ENCODE data around the gene UBE2G1. TPM values are rescaled to one million over a fixed set of nuclear protein-coding genes. Genes with fewer than 3 reads are reported as not detected.

UBE2G1 gene
- total and polyA plus RNA-seq, 9 of the 15 experiments (the other 6 are each of a cell fraction or from before 2014, with no cell fraction given): 10.1 to 65.9 (median 29.7) TPM

GRCh38 chr17:4295686-4296085 lies 70.8 kb downstream of the UBE2G1 start:
- in situ Hi-C loops (cut with MboI) (no loop called here), intact Hi-C loops (cut with micrococcal nuclease) (no loop called here)
- 70% methylated on average over 4 of the region's 4 CpGs for WGBS (ENCODE audit: insufficient coverage, low coverage, missing lambda C conversion rate)
- Histone ChIP-seq H3K27me3 (ENCODE audit: control insufficient read depth in 2 of 2, insufficient read depth in 2 of 2, low read length in 2 of 2) (no peaks in the 10 kb centered on the region), H3K36me3 (ENCODE audit: control insufficient read depth, insufficient read depth, low read length) (peaks cover 41% of the 10 kb centered on the region), H3K9me1 (ENCODE audit: control insufficient read depth, insufficient read depth, low read length) (no peaks in the 10 kb centered on the region), H3K4me1 (replicated peaks in 1 of 2; ENCODE audit: control insufficient read depth in 2 of 2, insufficient read depth in 2 of 2, low read length in 2 of 2) (no peaks in the 10 kb centered on the region), H2AFZ (ENCODE audit: low read depth, low read length) (no peak overlapping the region), H3K27ac (ENCODE audit: extremely low read depth, low read depth, low read length) (no peak overlapping the region), H4K20me1 (replicated peaks; ENCODE audit: control insufficient read depth, insufficient read depth, low read length) (no peaks in the 10 kb centered on the region), H3K9ac (ENCODE audit: insufficient read depth in 1 of 2, low read depth in 2 of 2, low read length in 2 of 2) (no peak overlapping the region), H3K4me2 (ENCODE audit: insufficient read depth, low read length) (no peak overlapping the region), H3K9me3 (replicated peaks; ENCODE audit: control insufficient read depth, insufficient read depth, low read depth, low read length) (no peaks in the 10 kb centered on the region), H3K79me2 (ENCODE audit: control insufficient read depth, insufficient read depth, low read length) (no peaks in the 10 kb centered on the region; the same call in 1 of the 3 replicates), H3K4me3 (no peak overlapping the region)
- no peak for FAIRE-seq
- BruUV-seq (replicated peaks): no TSS peak
- no peak for ATAC-seq
- no peak for TF ChIP-seq PYGO2 (tag; IDR thresholded peaks at IDR 0.05)
- no peak for TF ChIP-seq GABPB2 (CRISPR knock-in tag; conservative IDR thresholded peaks at IDR 0.05)
- no peak for TF ChIP-seq NR2F6 (CRISPR knock-in tag; IDR thresholded peaks at IDR 0.05)
- no peak for TF ChIP-seq PPARD (CRISPR knock-in tag; IDR thresholded peaks at IDR 0.05)
- TF ChIP-seq, protein P1, sequence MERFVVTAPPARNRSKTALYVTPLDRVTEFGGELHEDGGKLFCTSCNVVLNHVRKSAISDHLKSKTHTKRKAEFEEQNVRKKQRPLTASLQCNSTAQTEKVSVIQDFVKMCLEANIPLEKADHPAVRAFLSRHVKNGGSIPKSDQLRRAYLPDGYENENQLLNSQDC (CRISPR knock-in tag; IDR thresholded peaks at IDR 0.05): no peak
- ChIA-PET CTCF (ENCODE audit: low intra/inter-chr PET ratio) (no interaction called here), POLR2A (interaction anchor here (0.6 kb wide), 1 partner anchor 30 kb away, joined by 5 read pairs; no protein-coding TSS in a partner anchor)
- DNase-seq (ENCODE audit: extremely low read depth in 1 of 4, low spot score in 3 of 4): no peak

DNA sequence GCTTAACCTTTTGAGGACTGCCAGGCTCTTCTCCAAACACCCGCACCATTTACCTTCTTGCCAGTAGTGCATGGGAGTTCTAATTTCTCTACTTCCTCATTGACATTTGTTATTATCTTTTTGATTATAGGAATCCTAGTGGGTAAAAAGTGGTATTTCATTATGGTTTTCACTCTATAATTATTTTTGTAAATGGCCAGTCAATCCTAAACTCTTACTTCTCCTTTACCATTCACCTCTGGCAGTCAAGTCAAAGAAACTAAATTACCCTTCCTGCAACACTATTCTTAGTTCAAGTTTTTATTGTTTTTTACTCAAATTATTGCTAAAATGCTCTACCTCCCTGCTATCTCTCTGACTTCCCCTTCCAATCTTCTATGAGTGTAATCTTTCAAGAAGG lies 72.9 kb downstream of the UBE2G1 start:
- Histone ChIP-seq H3K27ac (ENCODE audit: extremely low read depth, low read depth, low read length) (no peak overlapping the region), H3K79me2 (ENCODE audit: control insufficient read depth, insufficient read depth, low read length) (no peaks in the 10 kb centered on the region; the same call in 1 of the 3 replicates), H3K9me1 (ENCODE audit: control insufficient read depth, insufficient read depth, low read length) (no peaks in the 10 kb centered on the region), H3K9me3 (replicated peaks; ENCODE audit: control insufficient read depth, insufficient read depth, low read depth, low read length) (no peaks in the 10 kb centered on the region), H3K4me3 (no peak overlapping the region), H3K36me3 (ENCODE audit: control insufficient read depth, insufficient read depth, low read length) (peaks cover 51% of the 10 kb centered on the region), H2AFZ (ENCODE audit: low read depth, low read length) (no peak overlapping the region), H3K9ac (ENCODE audit: insufficient read depth in 1 of 2, low read depth in 2 of 2, low read length in 2 of 2) (no peak overlapping the region), H3K4me2 (ENCODE audit: insufficient read depth, low read length) (no peak overlapping the region), H4K20me1 (replicated peaks; ENCODE audit: control insufficient read depth, insufficient read depth, low read length) (no peaks in the 10 kb centered on the region), H3K27me3 (ENCODE audit: control insufficient read depth in 2 of 2, insufficient read depth in 2 of 2, low read length in 2 of 2) (no peaks in the 10 kb centered on the region), H3K4me1 (replicated peaks in 1 of 2; ENCODE audit: control insufficient read depth in 2 of 2, insufficient read depth in 2 of 2, low read length in 2 of 2) (no peaks in the 10 kb centered on the region)
- 100% methylated on average over 1 of the region's 1 CpG for WGBS (ENCODE audit: insufficient coverage, low coverage, missing lambda C conversion rate)
- DNase-seq (ENCODE audit: extremely low read depth in 1 of 4, low spot score in 3 of 4) (no peak), FAIRE-seq (no peak), ATAC-seq (no peak)
- intact Hi-C loops (cut with micrococcal nuclease) (no loop called here), in situ Hi-C loops (cut with MboI) (no loop called here)
- CTCF ChIA-PET (ENCODE audit: low intra/inter-chr PET ratio): no interaction called here
- POLR2A ChIA-PET: no interaction called here
- no TSS peak for BruUV-seq (replicated peaks)
- TF ChIP-seq ZKSCAN3 (CRISPR knock-in tag; IDR thresholded peaks at IDR 0.05): no peak
- TF ChIP-seq HMBOX1 (IDR thresholded peaks at IDR 0.05): no peak
- no peak for TF ChIP-seq ESRRB (CRISPR knock-in tag; IDR thresholded peaks at IDR 0.05; ENCODE audit: borderline replicate concordance)
- no peak for TF ChIP-seq SP1 (CRISPR knock-in tag; IDR thresholded peaks at IDR 0.05)
- no peak for TF ChIP-seq NEUROD1 (IDR thresholded peaks at IDR 0.05; ENCODE audit: borderline replicate concordance, low read depth, low read length, partially characterized antibody)
- TF ChIP-seq, protein P2, sequence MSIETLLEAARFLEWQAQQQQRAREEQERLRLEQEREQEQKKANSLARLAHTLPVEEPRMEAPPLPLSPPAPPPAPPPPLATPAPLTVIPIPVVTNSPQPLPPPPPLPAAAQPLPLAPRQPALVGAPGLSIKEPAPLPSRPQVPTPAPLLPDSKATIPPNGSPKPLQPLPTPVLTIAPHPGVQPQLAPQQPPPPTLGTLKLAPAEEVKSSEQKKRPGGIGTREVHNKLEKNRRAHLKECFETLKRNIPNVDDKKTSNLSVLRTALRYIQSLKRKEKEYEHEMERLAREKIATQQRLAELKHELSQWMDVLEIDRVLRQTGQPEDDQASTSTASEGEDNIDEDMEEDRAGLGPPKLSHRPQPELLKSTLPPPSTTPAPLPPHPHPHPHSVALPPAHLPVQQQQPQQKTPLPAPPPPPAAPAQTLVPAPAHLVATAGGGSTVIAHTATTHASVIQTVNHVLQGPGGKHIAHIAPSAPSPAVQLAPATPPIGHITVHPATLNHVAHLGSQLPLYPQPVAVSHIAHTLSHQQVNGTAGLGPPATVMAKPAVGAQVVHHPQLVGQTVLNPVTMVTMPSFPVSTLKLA (conservative IDR thresholded peaks at IDR 0.05): no peak

Measured in K562 (cell line).